ENCODE data around the gene ATP10A.

DNA sequence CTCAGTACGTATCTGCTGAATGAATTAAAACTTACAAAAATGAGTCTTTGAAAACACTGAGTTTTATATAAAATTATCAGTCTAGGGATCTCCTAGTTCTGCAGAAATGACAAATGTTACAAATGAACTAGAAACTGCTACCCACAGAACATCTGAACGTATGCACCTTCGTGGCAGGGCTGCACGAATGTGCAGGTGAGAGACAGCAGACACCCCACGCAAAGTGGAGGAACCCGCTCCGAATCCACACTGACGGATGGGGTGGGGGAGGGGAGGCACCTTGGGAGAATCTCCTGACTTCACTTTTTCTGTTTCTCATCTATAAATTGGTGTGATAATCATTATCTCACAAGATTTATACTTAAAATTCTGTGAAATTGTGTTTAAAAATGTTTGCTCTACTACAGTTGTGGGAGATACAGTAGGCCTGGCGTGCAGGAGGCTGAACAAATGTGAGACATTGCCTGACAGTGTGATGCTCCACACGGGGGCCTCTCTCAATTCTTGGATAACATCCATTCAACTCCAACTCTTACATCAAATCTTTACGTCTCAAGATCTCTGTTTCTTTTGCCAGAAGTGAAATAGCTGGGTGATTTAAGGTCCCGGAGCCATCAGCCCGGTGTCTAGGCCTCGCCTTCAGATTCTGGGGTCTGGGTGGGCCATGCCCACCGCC, 86.9 kb downstream of the ATP10A start:
- no peak for TF ChIP-seq EZH2 (IDR thresholded peaks at IDR 0.05)
- no peak for TF ChIP-seq POLR2AphosphoS5 (IDR thresholded peaks at IDR 0.05; ENCODE audit: borderline replicate concordance, low read depth, low read length)
